DMS153 treated with DMSO at 0.1 percent for 48 hours (cell line): ENCODE data around the gene UROC1.

Experiments used
- DNase-seq: peaks from one replicate; lab custom pipeline; 2025; ENCODE audit not compliant: unreplicated experiment; lab: John Stamatoyannopoulos, UW

UROC1 gene

DNA sequence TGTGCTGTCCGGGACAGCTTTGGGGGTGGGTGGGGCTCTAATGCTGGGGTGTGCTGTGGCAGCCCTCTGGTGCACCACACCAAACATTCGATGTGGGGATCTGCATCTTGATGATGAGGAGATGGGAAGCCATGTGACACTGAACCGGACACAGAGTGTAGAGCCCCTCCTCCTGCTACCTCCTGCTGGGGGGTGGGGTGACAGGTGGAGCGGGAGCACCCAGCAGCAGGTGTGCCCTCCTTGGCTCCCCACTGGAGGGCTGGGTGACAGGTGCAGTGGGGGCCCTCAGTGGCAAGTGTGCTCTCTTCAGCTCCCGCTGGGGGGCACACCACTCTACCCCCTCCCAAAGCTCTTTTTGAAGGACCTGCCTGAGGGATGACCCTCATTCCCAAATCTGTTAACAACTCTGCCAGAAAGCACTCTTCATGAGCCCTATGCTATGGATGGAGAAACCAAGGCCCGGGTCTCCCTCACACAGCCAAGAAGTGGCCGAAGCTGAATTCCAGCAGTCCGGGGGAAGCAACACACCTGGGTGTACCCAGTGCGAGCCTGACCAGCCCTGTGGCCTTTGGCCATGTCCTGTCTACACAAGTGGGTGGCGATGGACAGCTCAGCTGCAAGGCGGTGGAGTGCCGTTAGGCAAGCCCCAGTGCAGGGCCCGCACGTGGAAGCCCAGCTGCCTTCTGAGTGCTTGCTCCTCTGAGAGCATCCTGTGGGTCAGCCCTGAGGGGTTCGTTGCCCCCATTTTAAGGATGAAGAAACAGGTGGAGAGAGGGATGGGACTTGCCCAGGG lies 609 bp upstream of the UROC1 start:
- no peak for DNase-seq

DNA sequence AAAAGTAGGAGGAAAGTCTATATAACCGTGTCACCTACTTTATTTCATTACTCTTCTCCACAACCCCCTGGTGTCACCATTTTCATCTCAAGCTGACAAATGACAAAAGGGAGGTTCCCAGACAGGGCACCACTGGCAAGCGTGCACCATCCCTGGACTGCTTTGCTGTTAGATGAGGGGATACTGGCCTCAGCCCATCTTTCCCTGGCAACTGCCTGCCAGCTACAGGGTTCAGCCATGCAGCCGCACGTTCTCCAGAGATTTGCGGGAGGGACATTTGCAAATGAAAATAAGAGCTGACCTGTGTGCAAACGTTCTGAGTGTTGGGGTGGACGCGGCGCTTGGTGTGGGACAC lies 660 bp downstream of the UROC1 start:
- no peak for DNase-seq

DNA sequence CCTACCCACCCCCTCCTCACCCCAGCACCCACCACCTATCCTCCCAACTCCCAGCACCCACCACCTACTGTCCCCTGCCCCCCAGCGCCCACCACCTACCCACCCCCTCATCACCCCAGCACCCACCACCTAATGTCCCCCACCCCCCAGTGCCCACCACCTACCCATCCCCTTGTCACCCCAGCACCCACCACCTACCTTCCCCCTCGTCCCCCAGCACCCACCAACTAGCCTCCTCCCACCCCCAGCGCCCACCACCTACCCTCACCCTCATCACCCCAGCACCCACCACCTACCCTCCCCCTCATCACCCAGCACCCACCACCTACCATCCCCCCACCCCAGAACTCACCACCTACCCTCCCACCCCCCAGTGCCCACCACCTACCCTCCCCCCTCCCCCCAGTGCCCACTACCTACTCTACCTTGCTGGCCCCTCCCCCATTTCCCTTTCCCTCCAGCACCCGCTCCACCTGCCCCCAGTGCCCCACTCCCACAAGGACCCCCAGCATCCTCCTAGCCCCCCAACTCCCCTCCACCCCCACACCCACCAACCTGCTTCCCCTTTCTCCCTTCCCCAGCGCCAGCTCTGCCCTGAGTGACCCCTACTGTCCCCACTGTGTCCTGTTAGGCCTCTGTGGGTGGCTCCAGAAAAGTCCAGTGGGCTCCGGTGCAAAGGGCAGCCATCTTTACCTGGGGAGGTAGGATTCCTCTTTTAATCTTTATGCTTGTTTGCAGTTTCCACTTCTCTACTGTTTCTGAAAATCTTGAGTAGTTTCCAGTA lies 1.2 kb downstream of the UROC1 start:
- no peak for DNase-seq

DNA sequence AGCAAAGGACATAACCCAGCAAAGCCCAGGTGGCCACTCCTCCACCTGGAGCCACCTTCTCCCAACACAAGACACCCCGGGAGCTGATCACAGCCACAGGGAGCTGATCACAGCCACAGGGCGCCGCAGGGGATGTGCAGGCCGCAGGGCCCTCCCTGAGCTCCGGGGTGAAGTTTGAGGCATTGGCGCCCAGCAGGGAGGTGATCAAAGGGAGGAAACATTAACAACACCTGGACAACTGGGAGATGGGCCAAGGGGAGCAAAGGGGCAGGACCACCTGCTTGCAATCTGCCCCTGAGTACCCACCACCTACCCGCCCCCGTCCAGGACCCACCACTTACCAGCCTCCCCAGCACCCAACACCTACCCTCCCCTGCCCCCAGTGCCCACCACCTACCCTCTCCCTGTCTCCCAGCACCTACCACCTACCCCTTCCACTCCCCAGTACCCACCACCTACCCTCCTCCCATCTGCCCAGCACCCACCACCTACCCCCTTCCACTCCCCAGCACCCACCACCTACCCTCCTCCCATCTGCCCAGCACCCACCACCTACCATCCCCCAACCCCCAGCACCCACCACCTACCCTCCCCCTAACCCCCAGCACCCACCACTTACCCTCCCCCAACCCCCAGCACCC lies 2.4 kb downstream of the UROC1 start:
- no peak for DNase-seq

DNA sequence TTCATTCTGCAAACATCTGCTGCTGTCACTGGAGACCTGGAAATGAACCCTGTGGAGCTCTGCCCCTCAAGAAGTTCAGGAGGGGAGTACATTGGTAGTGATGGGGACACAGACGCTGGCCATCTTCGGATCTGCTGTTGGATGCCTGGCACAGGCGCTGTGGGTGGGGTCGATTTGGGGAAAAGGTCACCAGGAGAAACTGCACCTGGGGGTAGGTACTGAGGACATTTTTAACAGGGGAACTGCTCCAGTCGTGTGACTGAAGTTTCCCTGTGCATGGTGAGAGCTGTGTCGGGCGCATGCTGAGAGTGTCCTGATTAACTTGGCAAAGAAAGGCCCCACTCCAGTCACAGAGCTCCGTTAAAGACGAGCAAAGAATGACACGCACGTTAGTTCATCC lies 3.4 kb downstream of the UROC1 start:
- no peak for DNase-seq

DNA sequence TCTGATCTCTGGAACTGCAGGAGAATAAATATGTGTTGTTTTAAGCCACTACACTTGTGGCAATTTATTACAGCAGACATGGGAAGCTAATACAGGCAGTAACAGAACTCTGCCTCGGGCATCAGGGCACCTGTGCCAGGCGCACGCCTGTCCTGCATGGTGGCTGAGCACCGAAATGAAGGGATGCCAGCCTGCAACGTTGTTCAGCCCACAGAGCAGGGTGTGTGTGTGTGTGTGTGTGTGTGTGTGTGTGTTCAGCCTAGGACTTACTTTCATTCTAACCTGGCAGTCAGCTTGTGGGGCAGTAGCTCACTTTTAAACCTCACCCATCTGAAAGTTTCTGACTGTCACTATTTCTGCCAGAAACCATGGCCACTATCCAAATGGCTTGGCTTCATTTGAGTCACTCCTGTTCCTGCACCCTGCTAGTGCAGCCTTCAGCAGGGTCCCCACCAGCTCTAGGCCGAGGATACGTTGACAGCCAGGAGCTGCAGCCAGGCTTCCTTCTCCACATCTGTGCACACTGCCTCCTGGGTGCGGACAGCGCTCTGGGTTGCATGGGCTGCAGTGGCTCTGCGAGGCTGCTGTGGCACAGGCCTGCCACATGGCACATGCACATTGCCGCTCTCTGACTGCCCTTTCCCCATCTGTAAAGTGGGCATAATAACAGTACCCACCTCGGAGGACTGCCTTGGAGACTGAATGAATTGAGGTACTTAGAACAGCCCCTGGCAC lies 4.5 kb downstream of the UROC1 start:
- DNase-seq: no peak

DNA sequence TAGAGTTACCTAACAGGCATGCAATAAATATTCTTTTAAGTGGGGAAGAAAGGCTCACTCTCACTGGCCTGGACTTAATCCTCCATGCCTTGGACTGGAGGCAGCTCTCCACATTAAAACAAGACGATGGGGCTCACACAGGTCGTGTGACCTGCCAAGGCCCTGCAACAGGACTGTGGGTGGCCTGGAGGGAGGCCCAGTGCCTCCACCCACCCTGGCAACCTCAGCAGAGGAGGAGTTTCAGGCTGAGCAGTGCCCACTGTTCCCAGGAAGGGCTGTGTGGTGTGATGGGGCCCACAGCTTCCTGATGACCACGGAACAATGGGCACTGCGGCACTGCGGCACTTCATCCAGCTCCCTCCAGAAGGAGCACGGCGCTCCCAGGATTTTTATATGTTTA lies 5.5 kb downstream of the UROC1 start:
- DNase-seq: no peak

DNA sequence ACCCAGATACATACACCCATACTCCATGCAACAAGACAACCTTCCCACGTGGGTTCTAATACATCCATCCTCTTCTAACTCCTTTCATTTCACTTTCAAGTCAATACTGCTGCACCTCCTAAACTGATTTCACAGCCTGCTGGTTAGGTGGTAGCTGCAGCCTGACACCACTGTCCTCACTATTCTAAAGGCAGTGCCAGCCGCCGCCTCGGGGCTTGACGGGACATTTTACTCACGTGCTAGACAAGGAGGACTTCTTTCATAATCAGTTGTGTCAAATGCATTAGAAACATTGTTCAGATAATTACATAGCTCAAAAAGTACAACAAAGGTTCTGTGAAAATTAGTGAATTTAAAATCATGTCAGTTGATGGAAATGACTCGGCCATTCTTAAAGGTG lies 6.3 kb downstream of the UROC1 start:
- DNase-seq: no peak

DNA sequence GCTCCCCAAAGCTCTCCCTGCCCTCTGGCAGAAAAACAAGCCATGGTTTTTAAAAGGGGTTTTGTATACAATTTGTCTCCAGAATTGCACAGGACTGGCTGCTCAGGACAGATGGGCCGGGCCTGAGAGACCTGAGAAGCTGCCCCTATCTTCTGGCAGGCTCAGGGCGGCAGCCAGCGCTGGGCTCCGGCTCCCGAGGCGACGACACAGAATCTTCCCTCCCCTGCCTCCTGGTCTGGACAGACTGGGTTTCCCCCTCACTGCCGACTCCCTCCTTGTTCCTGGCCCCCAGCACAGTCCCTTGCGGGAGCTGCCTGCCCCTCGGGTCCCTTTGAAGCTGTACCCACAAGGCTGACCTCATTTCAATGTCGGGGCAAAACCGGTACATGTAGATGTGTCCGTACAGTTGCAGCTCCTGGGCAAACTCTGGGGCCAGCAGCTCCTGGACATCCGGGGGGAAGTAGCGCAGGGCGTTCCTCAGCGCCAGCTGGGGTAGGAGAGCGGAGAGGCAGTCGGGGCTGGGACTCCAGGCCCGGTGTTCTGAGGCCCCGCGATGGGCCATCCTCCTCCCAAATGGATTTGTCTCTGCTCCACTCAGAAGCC lies 7.2 kb downstream of the UROC1 start:
- DNase-seq: no peak

DNA sequence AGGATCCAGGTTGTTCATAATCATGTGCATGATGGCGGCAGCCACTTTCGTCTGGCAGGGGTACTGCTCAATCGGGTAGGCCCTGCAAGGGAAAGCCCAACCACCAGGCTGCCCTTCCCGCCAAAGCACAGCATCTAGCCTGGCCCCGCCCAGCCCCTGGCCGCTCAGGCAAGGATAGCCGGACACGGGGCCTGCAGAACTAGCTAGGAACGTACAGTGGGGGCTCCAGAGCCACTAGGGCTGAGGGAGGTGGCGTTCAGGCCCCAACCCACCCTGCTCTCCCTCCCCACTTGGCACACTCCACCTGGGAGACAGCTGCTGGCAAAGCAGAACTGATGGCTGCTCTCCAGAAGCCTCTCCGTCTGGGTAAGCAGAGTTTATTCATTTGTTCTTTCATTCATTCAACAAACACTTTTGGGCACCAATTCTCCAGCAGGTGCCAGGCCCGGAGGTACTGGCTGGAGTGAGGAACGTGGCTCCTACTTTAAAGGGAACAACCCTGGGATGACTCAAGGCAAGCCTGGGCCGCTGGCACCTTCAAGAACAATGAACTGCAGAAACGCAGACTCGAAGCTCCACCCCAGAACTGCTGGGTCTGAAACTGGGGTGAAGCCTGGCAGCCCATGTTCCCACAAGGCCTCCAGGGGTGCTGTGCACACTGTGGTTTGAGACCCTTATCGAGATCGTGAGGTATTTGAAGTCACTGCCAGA lies 7.8 kb downstream of the UROC1 start:
- DNase-seq: no peak

DNA sequence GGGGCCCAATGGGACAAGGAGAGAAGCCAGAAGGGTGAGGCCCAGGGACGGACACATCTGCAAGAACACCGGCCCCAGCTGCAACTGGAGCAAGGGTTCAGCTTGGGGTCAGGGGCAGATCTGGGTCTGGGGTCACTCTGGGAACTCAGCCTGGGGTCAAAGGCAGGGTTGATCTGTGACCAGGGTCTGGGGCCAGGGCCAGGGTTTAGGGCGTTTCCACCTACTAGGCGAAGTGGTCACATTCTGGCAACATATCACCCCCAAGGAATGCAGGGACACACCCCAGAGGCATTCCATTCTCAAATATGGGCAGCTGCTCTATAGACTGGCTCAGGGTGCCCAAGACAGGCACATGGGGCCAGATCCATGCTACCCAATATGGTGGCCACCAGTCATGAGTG lies 9.0 kb downstream of the UROC1 start:
- DNase-seq: no peak

DNA sequence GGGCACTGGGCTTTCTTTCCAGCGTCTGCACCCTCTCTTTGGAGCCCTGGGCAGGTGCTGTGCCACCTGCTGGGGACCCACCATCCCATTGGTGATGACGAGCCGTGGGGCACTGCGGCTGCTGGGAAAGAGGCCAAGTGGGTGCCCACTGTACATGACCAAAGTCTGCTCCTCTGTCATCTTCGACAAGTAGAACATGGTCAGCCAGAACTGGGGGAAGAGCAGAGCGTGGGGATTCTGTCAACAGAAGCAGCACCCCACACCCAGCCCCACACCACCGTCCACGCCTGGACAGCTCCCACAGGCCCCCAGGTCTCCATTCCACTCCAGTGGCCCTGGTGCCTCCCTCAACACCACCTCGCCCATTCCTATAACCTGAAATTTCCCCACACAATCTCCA lies 9.7 kb downstream of the UROC1 start:
- no peak for DNase-seq

DNA sequence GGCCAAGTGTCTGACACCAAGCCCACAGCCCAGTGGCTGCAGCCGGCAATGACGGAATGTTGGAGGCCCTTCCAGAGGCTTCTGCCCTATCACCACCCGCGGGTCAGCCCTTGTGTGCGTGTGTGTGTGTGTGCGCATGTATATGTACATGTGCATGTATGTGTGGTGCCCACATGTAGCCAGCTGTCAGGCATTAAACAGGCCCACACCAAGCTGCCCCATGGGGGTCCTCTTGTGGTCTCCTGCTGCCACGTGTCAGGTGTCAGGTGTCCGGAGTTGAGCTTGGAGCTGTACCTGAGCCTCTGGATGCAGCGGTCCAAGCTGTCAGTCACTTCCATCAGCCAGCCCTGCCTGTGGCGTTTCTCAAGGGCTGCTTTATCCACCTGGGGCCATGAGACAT lies 13.9 kb downstream of the UROC1 start:
- no peak for DNase-seq

DNA sequence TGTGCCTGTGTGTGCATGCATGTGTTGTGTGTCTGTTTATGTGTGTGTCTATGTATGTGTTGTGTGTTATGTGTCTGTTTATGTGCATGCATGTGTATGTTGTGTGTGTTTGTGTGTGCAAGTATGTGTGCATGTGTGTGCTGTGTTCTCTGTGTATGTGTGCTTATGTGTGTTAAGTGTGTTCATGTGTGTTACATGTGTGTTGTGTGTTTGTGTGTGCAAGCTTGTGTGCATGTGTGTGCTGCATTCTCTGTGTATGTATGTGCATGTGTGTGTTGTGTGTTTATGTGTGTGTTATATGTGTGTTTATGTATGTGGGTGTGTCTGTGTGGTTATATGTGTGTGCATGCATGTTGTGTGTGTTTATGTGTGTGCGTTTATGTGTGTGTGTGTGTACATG lies 14.9 kb downstream of the UROC1 start:
- DNase-seq: no peak

DNA sequence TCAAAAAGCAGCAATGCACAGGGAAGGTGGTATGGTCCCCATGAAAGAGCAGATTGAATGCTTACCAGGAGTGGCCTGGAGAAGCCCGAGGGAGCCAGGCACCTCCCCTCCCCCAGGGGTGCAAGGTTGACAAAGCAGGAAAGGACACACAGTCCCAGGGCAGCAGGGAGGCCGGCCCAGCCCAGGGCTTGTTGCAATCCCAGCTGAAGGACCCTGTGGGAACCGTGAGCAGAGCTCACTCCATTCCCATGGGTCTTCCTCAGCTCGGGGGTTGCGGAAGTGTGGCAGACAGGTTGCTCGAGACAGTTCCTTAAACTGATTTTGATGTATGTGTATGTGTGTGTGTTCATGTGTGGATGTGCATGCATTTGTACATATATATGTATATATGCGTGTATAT lies 15.8 kb downstream of the UROC1 start:
- DNase-seq: no peak

DNA sequence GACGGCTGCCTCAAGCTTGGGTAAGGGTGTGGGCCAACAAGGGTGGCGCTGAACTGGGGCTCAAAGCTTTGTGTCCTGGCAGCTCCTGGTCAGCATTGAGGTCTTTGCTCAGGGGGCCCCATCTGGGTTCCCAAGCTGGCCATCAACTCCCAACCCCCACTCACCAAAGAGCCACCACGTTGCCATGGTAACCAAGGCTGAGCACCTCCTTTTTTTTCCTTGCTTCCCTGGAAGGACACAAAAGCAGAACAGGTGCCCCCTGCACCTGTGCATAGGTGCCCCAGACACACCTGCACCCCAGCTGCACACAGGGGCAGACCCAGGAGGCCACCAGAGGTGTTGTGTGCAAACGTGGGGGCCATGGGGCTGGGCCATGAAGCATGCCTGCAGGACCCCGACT lies 16.5 kb downstream of the UROC1 start:
- no peak for DNase-seq

DNA sequence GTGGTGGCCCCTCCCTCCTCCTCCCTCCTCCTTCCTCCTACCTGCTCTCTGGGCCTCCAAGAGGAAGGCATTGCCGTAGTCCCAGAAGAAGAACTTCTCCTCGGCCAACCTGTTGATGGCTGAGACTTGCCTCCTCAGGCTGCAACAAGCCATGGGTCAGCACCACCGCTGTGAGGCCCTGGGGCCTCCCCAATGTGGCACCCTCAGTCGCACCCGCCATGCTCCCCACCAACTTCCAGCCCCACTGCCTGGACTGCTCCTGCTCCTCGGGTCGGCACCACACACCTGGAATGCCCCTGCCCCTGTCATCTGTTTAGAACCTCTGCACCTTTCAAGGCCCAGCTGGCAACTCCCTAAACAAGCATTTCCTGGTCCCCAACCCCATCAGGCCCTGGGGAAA lies 17.6 kb downstream of the UROC1 start:
- no peak for DNase-seq

DNA sequence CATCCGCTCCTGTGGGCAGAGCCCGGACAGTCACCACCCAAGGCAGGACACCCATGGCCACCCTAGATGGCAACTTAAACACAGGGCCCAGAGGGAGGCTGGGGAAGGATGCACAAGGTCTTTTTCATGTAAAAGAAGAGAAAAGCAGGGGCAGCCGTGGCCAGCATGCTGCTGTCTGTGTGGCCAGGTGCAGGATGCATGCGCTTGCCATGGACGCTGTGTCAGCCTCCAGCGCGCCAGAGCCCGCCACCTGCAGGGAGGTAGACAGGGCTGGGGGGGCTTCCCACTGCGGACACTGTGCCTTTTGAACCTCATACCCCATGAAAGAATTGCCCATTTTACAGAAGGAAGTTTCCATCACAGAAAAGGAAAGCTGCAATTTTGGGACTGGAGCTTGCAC lies 18.2 kb downstream of the UROC1 start:
- no peak for DNase-seq

DNA sequence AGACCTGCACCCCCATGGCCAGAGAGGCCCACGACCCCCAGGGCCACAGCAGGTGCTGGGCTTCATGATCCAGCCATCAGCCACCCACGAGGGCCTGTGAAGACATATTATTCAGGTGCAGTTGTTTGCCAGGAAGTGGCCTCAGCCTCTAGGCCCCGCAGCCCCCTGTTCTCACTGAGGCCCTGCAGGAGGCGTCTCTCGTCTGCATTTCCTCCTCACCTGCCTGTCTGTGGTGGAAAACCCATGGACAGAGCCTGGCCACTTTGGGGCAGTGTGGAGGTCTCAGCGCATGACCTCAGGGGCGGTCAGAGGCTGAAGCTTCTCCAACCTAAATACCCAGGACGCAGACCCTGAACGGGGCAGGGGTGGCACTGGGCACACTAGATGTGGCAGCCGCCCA lies 18.6 kb downstream of the UROC1 start:
- no peak for DNase-seq

DNA sequence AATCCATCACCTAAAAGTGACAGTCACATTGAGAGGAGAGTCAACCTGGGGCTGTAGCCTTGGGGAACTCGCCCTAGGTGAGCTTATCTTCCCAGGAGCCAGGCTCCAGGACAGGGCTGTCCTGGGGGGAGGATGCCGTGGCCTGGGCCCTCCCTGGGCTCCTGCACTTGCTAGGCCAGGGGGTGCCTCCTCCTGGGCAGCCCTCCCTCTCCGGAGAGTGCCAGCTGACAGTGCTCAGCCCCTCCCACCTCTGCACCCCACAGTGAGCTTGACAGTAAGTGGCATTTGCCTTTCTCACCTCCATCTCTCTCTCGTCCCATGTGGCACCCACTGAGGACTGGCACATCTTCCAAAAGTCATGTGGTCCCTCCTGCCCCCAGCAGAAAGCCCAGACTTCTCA lies 19.1 kb downstream of the UROC1 start:
- DNase-seq: no peak

DNA sequence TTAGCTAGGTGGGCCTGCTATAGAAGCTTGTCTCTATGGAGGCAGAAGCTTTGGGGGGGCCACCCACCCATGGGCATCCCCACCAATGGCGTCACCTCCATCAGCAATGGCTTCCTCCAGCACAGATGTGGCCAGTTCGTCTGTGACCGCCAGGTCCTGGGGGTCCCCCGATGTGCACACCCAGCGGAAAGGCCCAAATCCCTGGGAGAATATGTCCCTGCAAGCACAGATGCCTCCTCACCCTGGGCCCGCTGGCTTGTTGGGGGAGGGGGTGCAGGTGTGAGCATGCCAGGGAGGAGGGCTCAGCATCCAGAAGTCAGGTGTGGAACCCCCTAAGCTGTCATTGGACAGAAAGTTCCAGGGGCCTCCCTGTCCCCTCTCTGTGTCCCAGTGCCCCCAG lies 19.6 kb downstream of the UROC1 start:
- DNase-seq: no peak
